PFSK-1 (cell line): ENCODE results near the gene FKBP14.

Experiments used
- POLR2AphosphoS5 ChIP-seq: IDR thresholded peaks from 2 replicates; pipeline ENCODE4 v1.6.1; 2012; ENCODE audit warnings: low read depth, mild to moderate bottlenecking, control low read depth, low read length, moderate library complexity
- SIN3A ChIP-seq: IDR thresholded peaks from 2 replicates; pipeline ENCODE4 v1.6.1; 2012; ENCODE audit warnings: mild to moderate bottlenecking, low read length, moderate library complexity, borderline replicate concordance; ENCODE audit not compliant: insufficient read depth
- TAF1 ChIP-seq: IDR thresholded peaks from 2 replicates; pipeline ENCODE4 v1.6.1; 2012; ENCODE audit warnings: low read length, control low read depth, borderline replicate concordance; ENCODE audit not compliant: insufficient read depth
- TF ChIP-seq, protein P1 (sequence below), 2 experiments: IDR thresholded peaks; 2 replicates each; pipeline versions ENCODE4 v1.6.1 to v1.8.0; 2011 to 2012; ENCODE audit warnings: low read depth in 2 of 2, low read length in 2 of 2, control low read depth in 1 of 2, inconsistent platforms in 1 of 2, mild to moderate bottlenecking in 1 of 2, moderate library complexity in 1 of 2; ENCODE audit not compliant: insufficient read depth in 1 of 2

DNA sequence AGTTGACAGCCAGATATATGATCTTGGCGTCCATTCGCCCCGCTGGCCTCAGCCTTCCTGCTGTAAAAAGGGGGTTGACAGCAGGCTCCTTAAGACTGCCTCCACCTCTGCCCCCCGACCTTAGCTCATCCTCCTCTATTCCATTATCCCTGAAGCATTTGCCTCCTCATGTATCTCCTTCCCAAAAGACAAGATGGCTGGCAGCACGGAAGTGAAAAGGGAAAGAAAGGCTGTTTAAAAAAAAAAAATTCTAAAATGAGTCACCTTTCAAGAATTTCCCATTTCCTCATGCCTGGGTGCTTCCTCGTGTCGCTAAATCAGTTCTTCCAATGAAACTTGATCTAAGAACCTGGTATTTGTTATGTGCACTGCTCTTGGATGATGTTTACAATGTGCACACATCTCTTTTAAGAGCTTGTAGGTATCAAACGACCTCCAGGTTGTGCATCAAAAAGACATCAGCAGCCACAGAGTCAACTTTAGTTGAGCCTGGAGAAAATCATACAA lies 38.6 kb downstream of the FKBP14 start:
- no peak for TF ChIP-seq POLR2AphosphoS5
- TF ChIP-seq, protein P1, sequence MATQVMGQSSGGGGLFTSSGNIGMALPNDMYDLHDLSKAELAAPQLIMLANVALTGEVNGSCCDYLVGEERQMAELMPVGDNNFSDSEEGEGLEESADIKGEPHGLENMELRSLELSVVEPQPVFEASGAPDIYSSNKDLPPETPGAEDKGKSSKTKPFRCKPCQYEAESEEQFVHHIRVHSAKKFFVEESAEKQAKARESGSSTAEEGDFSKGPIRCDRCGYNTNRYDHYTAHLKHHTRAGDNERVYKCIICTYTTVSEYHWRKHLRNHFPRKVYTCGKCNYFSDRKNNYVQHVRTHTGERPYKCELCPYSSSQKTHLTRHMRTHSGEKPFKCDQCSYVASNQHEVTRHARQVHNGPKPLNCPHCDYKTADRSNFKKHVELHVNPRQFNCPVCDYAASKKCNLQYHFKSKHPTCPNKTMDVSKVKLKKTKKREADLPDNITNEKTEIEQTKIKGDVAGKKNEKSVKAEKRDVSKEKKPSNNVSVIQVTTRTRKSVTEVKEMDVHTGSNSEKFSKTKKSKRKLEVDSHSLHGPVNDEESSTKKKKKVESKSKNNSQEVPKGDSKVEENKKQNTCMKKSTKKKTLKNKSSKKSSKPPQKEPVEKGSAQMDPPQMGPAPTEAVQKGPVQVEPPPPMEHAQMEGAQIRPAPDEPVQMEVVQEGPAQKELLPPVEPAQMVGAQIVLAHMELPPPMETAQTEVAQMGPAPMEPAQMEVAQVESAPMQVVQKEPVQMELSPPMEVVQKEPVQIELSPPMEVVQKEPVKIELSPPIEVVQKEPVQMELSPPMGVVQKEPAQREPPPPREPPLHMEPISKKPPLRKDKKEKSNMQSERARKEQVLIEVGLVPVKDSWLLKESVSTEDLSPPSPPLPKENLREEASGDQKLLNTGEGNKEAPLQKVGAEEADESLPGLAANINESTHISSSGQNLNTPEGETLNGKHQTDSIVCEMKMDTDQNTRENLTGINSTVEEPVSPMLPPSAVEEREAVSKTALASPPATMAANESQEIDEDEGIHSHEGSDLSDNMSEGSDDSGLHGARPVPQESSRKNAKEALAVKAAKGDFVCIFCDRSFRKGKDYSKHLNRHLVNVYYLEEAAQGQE (IDR thresholded peaks at IDR 0.05; ENCODE audit: insufficient read depth in 1 of 2, low read depth in 2 of 2, low read length in 2 of 2): no peak
- TF ChIP-seq SIN3A: no peak
- TF ChIP-seq TAF1: no peak
